K562 (cell line): ENCODE measurements around the gene KIF25. TPM values are rescaled to one million over a fixed set of nuclear protein-coding genes. Genes with fewer than 3 reads are reported as not detected.

Source experiments
- ATAC-seq: fragments of 200-7000 bp; cut with Tn5 transposase; 3 replicates; pipeline ENCODE4 v1.9.1; 2020; ENCODE audit warnings: moderate library complexity
- BruUV-seq: library from RNA; stranded (reverse); fragments of 400-500 nt; replicated peaks from 2 replicates; lab custom pipeline; 2021; lab: Mats Ljungman, UMichigan
- CTCF ChIA-PET: fragments of 300-600 bp; formaldehyde crosslinking; extraction: SDS; loops from one replicate; lab custom pipeline; 2021; ENCODE audit warnings: low intra/inter-chr PET ratio; lab: Yijun Ruan, JAX
- POLR2A ChIA-PET: fragments of 300-600, 350-650 bp; sonication (Branson Sonifier 250); formaldehyde crosslinking; extraction: SDS; loops from one replicate; lab custom pipeline; 2021; ENCODE audit warnings: antibody characterized with exemption, inconsistent platforms; lab: Yijun Ruan, JAX
- DNase-seq, 4 experiments: peaks; one replicate each; pipeline versions ENCODE4 v3.0.0 to v3.0.0-alpha.2; 2011 to 2018; ENCODE audit warnings: low spot score in 3 of 4, mixed read lengths in 3 of 4; ENCODE audit errors: extremely low read depth in 1 of 4
- FAIRE-seq: peaks from 2 replicates; lab custom pipeline; 2011; peaks lifted over from hg19 to GRCh38; lab: Jason Lieb, UNC
- H2AFZ ChIP-seq: 2 replicates; pipeline ENCODE4 v1.6.0; 2011; ENCODE audit warnings: low read depth, low read length, control low read depth, inconsistent platforms
- H3K27ac ChIP-seq: fragments of 200-600 bp; 3 replicates; pipeline ENCODE4 v1.8.0; 2011; ENCODE audit warnings: low read depth, mild to moderate bottlenecking, control low read depth, inconsistent platforms, low read length, moderate library complexity, mixed read lengths; ENCODE audit errors: extremely low read depth
- H3K27me3 ChIP-seq, 2 experiments: fragments of 300-600 bp in 1 of 2; 2 replicates in 1 of 2; 3 replicates in 1 of 2; pipeline versions ENCODE4 v1.6.0 to v1.8.0; 2011; ENCODE audit warnings: inconsistent platforms in 2 of 2, low read length in 2 of 2, mild to moderate bottlenecking in 1 of 2, mixed read lengths in 1 of 2, moderate library complexity in 1 of 2; ENCODE audit not compliant: control insufficient read depth in 2 of 2, insufficient read depth in 2 of 2
- H3K36me3 ChIP-seq: fragments of 300-600 bp; 3 replicates; pipeline ENCODE4 v1.8.0; 2011; ENCODE audit warnings: mild to moderate bottlenecking, low read length, inconsistent platforms; ENCODE audit not compliant: control insufficient read depth, insufficient read depth
- H3K4me1 ChIP-seq, 2 experiments: fragments of 200-600 bp in 1 of 2; replicated peaks in 1 of 2; 2 replicates in 1 of 2; 3 replicates in 1 of 2; pipeline versions ENCODE4 v1.5.1 to v1.8.0; 2011; ENCODE audit warnings: inconsistent platforms in 2 of 2, low read length in 2 of 2, mild to moderate bottlenecking in 1 of 2, mixed read lengths in 1 of 2, moderate library complexity in 1 of 2; ENCODE audit not compliant: control insufficient read depth in 2 of 2, insufficient read depth in 2 of 2
- H3K4me2 ChIP-seq: 2 replicates; pipeline ENCODE4 v1.6.1; 2011; ENCODE audit warnings: low read length, control low read depth, inconsistent platforms, mixed read lengths; ENCODE audit not compliant: insufficient read depth
- H3K4me3 ChIP-seq: fragments of 200-600 bp; sonication (generic), shearing (Covaris generic); 2 replicates; pipeline ENCODE4 v1.5.1; 2016; ENCODE audit warnings: control low read depth, inconsistent platforms
- H3K79me2 ChIP-seq: fragments of 200-600 bp; 3 replicates; pipeline ENCODE4 v1.8.0; 2011; ENCODE audit warnings: low read length, inconsistent platforms; ENCODE audit not compliant: control insufficient read depth, insufficient read depth
- H3K9ac ChIP-seq, 2 experiments: 2 replicates each; pipeline versions ENCODE4 v1.6.0 to v1.6.1; 2011; ENCODE audit warnings: low read depth in 2 of 2, low read length in 2 of 2, control low read depth in 1 of 2, inconsistent platforms in 1 of 2, mild to moderate bottlenecking in 1 of 2, mixed read lengths in 1 of 2; ENCODE audit not compliant: insufficient read depth in 1 of 2
- H3K9me1 ChIP-seq: one replicate; pipeline ENCODE4 v1.6.0; 2011; ENCODE audit warnings: inconsistent platforms, mild to moderate bottlenecking, low read length, moderate library complexity; ENCODE audit not compliant: control insufficient read depth, insufficient read depth
- H3K9me3 ChIP-seq: replicated peaks from 2 replicates; pipeline ENCODE4 v1.5.1; 2011; ENCODE audit warnings: low read depth, low read length, inconsistent platforms; ENCODE audit not compliant: control insufficient read depth, insufficient read depth
- H4K20me1 ChIP-seq: replicated peaks from 2 replicates; pipeline ENCODE4 v1.6.1; 2011; ENCODE audit warnings: low read length, inconsistent platforms, mixed read lengths; ENCODE audit not compliant: control insufficient read depth, insufficient read depth
- ARID2 ChIP-seq: fragments of 450-650 bp; IDR thresholded peaks from 2 replicates; pipeline ENCODE4 v1.6.1; 2017; ENCODE audit warnings: antibody characterized with exemption, mild to moderate bottlenecking
- HDGF ChIP-seq: fragments of 450-650 bp; IDR thresholded peaks from 2 replicates; pipeline ENCODE4 v1.6.1; 2016
- MEF2A ChIP-seq: IDR thresholded peaks from 2 replicates; pipeline ENCODE4 v1.6.1; 2011; ENCODE audit warnings: low read depth, mild to moderate bottlenecking, low read length, moderate library complexity; ENCODE audit not compliant: control insufficient read depth
- MTA2 ChIP-seq: fragments of 450-650 bp; IDR thresholded peaks from 2 replicates; pipeline ENCODE4 v1.6.1; 2016; ENCODE audit warnings: low read depth
- RFX1 ChIP-seq: fragments of 450-650 bp; IDR thresholded peaks from 2 replicates; pipeline ENCODE4 v1.6.1; 2016; ENCODE audit warnings: mild to moderate bottlenecking, moderate library complexity
- ZKSCAN1 ChIP-seq: fragments of 150-350 bp; IDR thresholded peaks from 2 replicates; pipeline ENCODE4 v1.6.1; 2016; ENCODE audit warnings: low read depth, low read length
- ZNF212 ChIP-seq: fragments of 450-650 bp; formaldehyde crosslinking; IDR thresholded peaks from 2 replicates; pipeline ENCODE4 v1.4.0; 2020; ENCODE audit warnings: mild to moderate bottlenecking
- WGBS: fragments of 100-300 bp; shearing (Covaris generic); methylation state at CpG from one replicate; pipeline ENCODE4 v1.1.6; 2016; ENCODE audit warnings: low coverage, mixed read lengths; ENCODE audit not compliant: insufficient coverage; ENCODE audit errors: missing lambda C conversion rate; 5-methylcytosine and 5-hydroxymethylcytosine counted together
- in situ Hi-C: fragments of 300-500 bp; cut with MboI; formaldehyde crosslinking; loops from 4 replicates; pipeline ENCODE4 v1.15.0; 2018; ENCODE audit warnings: inconsistent platforms, mixed read lengths
- intact Hi-C: fragments of 100-400 bp; cut with micrococcal nuclease; formaldehyde crosslinking; loops from 2 replicates; pipeline ENCODE4 v1.14.2; 2022
- polyA plus RNA-seq, 8 experiments: library from polyadenylated mRNA; depleted of rRNA in 4 of 8; stranded (reverse) in 5 of 8; unstranded in 3 of 8; fragments of >200 nt; fragmentation: Nextera tagmentation in 2 of 8; fragmentation: Illumina TruSeq in 1 of 8; extraction: Ambion mirVana in 2 of 8; extraction: Trizol in 1 of 8; gene quantifications; 2 replicates each; pipeline versions ENCODE4 v1.2.1 to v1.2.3, GENCODE V29; 2011 to 2014; ENCODE audit warnings: inconsistent platforms in 1 of 8, missing spikeins in 1 of 8
- total RNA-seq, 7 experiments: library from RNA; depleted of rRNA in 6 of 7; stranded (reverse); fragments of >200 nt in 6 of 7; fragmentation: Illumina TruSeq in 2 of 7; extraction: Trizol in 2 of 7; gene quantifications; 2 replicates each; pipeline versions ENCODE4 v1.2.1 to v1.2.3, GENCODE V29; 2011 to 2021; ENCODE audit warnings: low replicate concordance in 1 of 7
- TF ChIP-seq, protein P1 (sequence below): fragments of 250-450 bp; sonication (Bioruptor Pico); IDR thresholded peaks from 2 replicates; pipeline ENCODE4 v1.4.0; 2020
- TF ChIP-seq, protein P2 (sequence below): fragments of 250-450 bp; sonication (Bioruptor Pico); IDR thresholded peaks from 2 replicates; pipeline ENCODE4 v1.4.0; 2020
- TF ChIP-seq, protein P3 (sequence below): sonication (generic); formaldehyde crosslinking; IDR thresholded peaks from 2 replicates; pipeline ENCODE4 v1.5.0; 2020; ENCODE audit warnings: missing genetic modification reagents
- TF ChIP-seq, protein P4 (sequence below): fragments of 450-650 bp; formaldehyde crosslinking; IDR thresholded peaks from 2 replicates; pipeline ENCODE4 v1.4.0; 2020; ENCODE audit warnings: mild to moderate bottlenecking
- TF ChIP-seq, protein P5 (sequence below): fragments of 450-650 bp; conservative IDR thresholded peaks from 2 replicates; pipeline ENCODE4 v1.6.1; 2016; ENCODE audit warnings: missing genetic modification characterization, low read depth, mild to moderate bottlenecking, control low read depth, missing compliant biosample characterization

Gene KIF25
- total and polyA plus RNA-seq, 9 of the 15 experiments (the other 6 are each of a cell fraction or from before 2014, with no cell fraction given), result 0.04 to 0.49 (median 0.23) TPM; not detected in 5

DNA sequence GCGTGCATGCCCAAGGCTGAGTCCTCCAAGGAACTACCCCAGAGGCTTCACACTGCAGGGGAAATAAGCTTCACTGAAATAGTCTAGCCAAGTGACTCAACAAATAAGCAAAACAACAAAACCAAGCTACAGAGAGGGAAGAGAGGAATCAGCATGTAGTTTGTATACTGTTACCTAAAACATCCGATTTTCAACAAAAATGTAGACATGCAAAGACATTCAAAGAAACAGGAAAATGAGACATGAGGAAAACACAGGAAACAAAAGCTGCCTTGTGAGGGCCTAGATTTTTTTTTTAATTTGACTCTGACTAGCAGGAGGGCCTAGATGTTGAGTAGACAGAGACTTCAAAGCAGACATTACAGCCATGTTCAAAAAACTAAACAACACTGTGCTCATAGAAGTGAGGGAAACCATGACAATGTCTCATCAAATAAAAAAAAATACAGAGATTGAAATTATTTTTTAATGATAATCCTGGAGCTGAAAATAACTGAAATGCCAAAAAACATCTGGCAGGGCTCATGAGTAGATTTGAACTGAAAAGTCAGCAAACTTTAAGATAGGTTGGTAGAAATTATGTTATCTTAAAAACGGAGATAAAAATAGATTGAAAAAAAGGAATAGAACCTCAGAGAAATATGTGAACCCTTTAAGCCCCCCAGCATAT lies 16.4 kb upstream of the KIF25 start:
- Histone ChIP-seq H4K20me1 (no peaks in the 10 kb centered on the region), H3K4me2 (no peak overlapping the region), H3K27me3 (peaks cover 46 to 49% of the 10 kb centered on the region in 2 experiments), H3K9me1 (peaks cover 2% of the 10 kb centered on the region), H3K9ac (no peak overlapping the region), H3K27ac (no peak overlapping the region), H3K4me1 (peaks cover 0 to 11% of the 10 kb centered on the region in 2 experiments; a peak in 1 of 5 replicates), H3K79me2 (no peaks in the 10 kb centered on the region), H2AFZ (no peak overlapping the region), H3K36me3 (no peaks in the 10 kb centered on the region), H3K9me3 (no peaks in the 10 kb centered on the region), H3K4me3 (no peak overlapping the region)
- intact Hi-C loops, result no loop called here
- ChIA-PET CTCF (no interaction called here), POLR2A (interaction anchor here (0.7 to 1.2 kb wide), 2 partner anchors 23 to 1587 kb away, joined by 3 to 4 read pairs; no protein-coding TSS in a partner anchor)
- peak; percentile 37 for FAIRE-seq
- WGBS, result 3% methylated on average over 3 of the region's 3 CpGs
- BruUV-seq, result no TSS peak
- ATAC-seq, result no peak
- DNase-seq, result no peak
- in situ Hi-C loops, result no loop called here
- no peak for TF ChIP-seq MEF2A
- TF ChIP-seq ZNF212 (CRISPR knock-in tag), result no peak
- no peak for TF ChIP-seq MTA2
- TF ChIP-seq, protein P1, sequence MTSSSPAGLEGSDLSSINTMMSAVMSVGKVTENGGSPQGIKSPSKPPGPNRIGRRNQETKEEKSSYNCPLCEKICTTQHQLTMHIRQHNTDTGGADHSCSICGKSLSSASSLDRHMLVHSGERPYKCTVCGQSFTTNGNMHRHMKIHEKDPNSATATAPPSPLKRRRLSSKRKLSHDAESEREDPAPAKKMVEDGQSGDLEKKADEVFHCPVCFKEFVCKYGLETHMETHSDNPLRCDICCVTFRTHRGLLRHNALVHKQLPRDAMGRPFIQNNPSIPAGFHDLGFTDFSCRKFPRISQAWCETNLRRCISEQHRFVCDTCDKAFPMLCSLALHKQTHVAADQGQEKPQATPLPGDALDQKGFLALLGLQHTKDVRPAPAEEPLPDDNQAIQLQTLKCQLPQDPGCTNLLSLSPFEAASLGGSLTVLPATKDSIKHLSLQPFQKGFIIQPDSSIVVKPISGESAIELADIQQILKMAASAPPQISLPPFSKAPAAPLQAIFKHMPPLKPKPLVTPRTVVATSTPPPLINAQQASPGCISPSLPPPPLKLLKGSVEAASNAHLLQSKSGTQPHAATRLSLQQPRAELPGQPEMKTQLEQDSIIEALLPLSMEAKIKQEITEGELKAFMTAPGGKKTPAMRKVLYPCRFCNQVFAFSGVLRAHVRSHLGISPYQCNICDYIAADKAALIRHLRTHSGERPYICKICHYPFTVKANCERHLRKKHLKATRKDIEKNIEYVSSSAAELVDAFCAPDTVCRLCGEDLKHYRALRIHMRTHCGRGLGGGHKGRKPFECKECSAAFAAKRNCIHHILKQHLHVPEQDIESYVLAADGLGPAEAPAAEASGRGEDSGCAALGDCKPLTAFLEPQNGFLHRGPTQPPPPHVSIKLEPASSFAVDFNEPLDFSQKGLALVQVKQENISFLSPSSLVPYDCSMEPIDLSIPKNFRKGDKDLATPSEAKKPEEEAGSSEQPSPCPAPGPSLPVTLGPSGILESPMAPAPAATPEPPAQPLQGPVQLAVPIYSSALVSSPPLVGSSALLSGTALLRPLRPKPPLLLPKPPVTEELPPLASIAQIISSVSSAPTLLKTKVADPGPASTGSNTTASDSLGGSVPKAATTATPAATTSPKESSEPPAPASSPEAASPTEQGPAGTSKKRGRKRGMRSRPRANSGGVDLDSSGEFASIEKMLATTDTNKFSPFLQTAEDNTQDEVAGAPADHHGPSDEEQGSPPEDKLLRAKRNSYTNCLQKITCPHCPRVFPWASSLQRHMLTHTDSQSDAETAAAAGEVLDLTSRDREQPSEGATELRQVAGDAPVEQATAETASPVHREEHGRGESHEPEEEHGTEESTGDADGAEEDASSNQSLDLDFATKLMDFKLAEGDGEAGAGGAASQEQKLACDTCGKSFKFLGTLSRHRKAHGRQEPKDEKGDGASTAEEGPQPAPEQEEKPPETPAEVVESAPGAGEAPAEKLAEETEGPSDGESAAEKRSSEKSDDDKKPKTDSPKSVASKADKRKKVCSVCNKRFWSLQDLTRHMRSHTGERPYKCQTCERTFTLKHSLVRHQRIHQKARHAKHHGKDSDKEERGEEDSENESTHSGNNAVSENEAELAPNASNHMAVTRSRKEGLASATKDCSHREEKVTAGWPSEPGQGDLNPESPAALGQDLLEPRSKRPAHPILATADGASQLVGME, result no peak
- no peak for TF ChIP-seq RFX1
- TF ChIP-seq, protein P2, sequence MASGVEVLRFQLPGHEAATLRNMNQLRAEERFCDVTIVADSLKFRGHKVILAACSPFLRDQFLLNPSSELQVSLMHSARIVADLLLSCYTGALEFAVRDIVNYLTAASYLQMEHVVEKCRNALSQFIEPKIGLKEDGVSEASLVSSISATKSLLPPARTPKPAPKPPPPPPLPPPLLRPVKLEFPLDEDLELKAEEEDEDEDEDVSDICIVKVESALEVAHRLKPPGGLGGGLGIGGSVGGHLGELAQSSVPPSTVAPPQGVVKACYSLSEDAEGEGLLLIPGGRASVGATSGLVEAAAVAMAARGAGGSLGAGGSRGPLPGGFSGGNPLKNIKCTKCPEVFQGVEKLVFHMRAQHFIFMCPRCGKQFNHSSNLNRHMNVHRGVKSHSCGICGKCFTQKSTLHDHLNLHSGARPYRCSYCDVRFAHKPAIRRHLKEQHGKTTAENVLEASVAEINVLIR (CRISPR knock-in tag), result no peak
- TF ChIP-seq, protein P3, sequence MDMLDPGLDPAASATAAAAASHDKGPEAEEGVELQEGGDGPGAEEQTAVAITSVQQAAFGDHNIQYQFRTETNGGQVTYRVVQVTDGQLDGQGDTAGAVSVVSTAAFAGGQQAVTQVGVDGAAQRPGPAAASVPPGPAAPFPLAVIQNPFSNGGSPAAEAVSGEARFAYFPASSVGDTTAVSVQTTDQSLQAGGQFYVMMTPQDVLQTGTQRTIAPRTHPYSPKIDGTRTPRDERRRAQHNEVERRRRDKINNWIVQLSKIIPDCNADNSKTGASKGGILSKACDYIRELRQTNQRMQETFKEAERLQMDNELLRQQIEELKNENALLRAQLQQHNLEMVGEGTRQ (CRISPR knock-in tag), result no peak
- TF ChIP-seq ZKSCAN1, result no peak
- TF ChIP-seq, protein P4, sequence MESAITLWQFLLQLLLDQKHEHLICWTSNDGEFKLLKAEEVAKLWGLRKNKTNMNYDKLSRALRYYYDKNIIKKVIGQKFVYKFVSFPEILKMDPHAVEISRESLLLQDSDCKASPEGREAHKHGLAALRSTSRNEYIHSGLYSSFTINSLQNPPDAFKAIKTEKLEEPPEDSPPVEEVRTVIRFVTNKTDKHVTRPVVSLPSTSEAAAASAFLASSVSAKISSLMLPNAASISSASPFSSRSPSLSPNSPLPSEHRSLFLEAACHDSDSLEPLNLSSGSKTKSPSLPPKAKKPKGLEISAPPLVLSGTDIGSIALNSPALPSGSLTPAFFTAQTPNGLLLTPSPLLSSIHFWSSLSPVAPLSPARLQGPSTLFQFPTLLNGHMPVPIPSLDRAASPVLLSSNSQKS (CRISPR knock-in tag), result no peak
- TF ChIP-seq, protein P5, sequence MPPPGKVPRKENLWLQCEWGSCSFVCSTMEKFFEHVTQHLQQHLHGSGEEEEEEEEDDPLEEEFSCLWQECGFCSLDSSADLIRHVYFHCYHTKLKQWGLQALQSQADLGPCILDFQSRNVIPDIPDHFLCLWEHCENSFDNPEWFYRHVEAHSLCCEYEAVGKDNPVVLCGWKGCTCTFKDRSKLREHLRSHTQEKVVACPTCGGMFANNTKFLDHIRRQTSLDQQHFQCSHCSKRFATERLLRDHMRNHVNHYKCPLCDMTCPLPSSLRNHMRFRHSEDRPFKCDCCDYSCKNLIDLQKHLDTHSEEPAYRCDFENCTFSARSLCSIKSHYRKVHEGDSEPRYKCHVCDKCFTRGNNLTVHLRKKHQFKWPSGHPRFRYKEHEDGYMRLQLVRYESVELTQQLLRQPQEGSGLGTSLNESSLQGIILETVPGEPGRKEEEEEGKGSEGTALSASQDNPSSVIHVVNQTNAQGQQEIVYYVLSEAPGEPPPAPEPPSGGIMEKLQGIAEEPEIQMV (tag), result no peak
- no peak for TF ChIP-seq ARID2
- no peak for TF ChIP-seq HDGF
